GM21576 (cell line): ENCODE measurements around the gene PLXNA4.

Experiments used
- ATAC-seq: cut with Tn5 transposase; IDR thresholded peaks from one replicate; pipeline ENCODE4 v1.9.1; 2021; ENCODE audit warnings: mild to moderate bottlenecking, moderate library complexity; ENCODE audit not compliant: unreplicated experiment

PLXNA4 gene

DNA sequence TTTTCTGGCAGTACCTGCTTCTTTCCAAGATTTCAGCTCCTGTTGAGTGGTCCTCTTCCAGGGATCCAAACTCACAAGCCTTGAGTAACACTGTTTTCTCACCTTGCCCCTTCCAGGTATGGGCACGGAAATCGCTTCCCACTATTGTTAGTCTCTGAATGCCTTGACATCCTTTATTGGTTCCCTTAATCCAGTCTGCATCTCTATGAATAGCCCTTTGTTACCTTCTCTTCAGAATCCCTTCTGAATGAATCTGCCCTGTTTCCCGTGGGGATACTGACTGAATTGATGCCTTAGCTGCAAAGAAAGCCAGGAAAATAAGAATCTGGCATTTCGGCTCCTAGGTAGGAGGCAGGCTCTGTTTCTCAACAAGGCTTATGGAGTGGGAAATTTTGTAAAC is 467.7 kb downstream of the PLXNA4 start:
- ATAC-seq, result no peak

DNA sequence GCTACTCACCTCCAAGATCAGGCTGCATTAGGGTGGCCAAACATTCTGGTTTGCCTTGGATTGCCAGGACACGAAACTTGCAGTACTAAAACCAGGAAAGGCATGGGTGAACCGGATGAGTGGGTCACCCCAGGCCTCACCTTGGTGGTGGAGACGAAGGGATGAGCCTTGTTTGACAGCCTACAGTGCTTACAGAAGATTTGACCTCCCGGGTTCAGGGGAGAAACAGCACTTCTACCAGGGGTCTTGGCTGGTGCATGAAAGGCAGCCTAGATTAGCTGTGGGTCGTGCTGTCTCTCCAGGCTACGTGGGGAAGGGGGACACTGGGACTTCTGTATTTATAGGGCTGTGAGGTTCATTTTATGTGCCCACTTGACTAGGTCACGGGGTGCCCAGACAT is 469.8 kb downstream of the PLXNA4 start:
- no peak for ATAC-seq

DNA sequence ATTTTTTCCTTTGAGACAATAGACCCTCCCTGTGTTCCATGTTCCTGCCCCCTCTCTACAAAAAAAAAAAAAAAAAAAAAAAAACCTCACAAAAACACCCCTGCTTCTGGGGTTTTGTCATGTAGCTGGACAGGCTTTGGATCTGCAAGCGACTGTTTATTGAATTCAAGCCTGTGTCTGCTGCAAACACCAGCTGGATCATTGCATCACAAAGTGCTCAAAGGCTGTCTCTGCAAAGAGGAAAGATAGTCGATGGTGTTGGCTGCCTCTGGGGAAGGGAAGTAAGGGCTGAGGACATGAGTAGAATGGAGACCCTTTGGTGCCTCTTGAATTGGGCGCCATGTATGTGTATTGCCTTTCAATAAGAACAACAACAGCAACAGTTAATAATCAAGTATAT is 471.2 kb downstream of the PLXNA4 start:
- no peak for ATAC-seq

DNA sequence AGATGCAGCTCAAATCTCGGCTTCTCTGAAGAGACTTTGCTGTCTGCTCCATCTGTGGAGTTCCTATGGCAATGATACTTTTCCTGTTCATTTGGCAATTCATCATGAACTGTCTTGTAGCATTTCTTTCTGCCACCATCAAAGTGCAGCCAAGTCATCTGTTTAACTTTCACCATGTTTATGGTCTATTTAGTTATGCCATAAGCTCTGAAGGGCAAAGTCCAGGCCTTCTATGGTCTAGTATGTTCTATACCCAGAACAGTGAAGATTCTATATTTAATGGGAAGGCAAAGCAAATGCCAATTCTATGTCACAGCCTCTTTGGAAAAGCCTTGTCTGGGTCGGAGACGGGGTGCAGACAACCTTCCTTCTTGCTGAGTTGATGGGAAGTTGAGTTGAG is 472.6 kb downstream of the PLXNA4 start:
- ATAC-seq, result no peak

DNA sequence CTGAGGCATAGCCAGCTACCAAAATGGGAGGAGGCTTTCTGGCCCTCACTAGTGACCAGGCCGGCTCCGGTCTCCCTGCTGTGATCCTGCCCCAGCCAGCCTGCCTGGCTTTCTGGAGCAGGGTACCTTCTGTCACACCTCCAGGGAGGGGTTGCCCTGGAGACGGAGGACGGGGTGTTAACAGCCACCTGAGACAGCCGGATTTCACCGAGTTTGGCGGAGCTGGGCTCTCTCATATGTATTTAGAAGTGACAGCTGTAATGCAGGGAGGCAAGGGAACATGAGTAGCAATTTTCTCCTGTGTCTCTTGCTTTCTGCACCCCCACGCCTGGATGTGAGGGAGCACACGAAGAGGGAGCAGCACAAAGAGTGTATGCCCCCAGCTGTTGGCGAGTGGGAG is 473.3 kb downstream of the PLXNA4 start:
- no peak for ATAC-seq

DNA sequence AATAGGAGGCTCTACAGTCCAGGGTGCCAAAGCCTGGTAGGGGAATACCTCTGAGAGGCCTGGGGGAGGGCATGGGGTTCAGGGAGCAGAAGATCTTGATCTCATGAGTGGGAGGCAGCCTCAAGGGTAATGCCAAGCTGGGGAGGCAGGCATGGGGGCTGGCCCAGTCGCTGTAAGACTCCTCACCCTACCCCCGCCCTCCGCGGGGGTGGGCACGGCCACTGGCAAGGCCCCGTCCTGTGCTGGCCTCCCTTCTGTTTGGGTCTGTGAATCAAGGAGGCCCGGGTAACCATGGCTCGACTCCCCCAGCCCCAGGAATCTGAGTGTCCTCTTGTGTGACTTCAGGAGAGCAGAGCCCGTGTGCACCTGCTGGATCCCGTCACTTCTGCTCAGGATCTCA is 473.9 kb downstream of the PLXNA4 start:
- no peak for ATAC-seq

DNA sequence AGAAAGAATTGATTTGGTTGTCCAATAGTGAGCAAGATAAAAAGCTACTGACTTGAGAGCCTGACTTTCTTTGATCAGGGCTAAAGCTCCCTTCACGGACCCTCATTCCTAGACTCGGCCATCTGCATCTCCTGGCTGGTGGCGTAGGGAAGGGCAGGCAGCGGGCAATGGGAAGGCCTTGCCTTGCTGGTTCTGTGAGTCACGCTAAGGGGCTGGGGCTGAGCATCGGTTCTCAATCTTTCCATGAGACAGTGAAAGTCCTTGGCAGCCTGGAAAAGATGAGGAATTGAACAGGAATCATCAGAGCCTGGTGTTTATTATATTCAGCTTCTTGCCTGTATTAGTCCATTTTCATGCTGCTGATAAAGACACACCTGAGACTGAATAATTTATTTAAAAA is 475.3 kb downstream of the PLXNA4 start:
- ATAC-seq, result no peak

DNA sequence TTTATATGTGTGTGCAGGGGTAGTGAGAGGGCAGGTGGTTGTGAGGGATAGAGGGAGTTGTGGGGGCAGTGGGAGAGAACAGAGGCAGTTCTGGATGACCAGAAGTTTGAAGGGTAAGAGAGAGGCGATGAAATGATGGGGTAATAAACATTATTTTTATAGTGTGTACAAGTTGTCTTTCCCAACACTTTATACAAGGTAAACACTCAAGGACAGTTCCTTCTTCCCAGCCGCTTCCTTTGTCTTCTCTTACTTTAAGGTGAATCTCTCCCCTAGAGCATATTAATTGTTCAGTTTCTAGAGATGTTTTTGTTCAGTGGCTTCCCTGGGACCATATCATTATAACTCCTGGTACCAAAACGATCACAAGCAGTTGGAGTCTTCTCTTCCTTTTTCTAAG is 475.8 kb downstream of the PLXNA4 start:
- no peak for ATAC-seq

DNA sequence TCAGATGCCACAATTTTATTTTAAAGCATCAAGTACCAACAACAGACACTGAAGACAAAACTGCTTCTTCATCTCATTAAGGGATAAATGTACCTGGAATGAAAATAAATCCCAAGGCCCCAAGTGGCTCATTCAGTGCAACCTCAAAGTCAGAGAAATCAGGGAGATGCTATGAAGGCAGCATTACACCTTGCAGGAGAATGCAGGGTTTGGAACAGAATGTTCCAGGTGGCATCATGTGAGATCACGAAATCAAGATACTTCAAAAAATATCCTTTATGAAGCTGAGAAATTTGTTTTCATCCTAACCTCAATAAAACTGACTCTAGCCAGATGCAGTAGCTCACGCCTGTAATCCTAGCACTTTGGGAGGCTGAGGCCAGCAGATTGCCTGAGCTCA is 477.1 kb downstream of the PLXNA4 start:
- ATAC-seq, result no peak

DNA sequence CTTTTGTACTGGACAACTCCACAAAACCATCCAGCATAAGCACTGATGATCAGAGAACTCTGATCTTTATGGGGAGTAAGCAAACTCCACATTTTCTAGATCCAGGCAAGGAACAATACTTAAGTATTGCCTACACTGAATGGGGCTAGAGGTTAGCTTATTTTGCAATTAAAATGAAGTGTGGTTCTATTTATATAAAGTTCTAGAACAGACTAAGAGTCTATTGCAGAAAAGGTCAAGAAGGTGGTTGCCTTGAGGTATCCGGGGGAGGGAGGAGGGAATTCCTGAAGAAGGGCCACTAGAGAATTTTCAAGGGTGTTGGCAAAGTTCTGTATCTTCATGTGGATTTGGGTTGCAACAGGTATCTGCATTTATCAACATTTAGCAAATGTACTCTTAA is 477.9 kb downstream of the PLXNA4 start:
- no peak for ATAC-seq

DNA sequence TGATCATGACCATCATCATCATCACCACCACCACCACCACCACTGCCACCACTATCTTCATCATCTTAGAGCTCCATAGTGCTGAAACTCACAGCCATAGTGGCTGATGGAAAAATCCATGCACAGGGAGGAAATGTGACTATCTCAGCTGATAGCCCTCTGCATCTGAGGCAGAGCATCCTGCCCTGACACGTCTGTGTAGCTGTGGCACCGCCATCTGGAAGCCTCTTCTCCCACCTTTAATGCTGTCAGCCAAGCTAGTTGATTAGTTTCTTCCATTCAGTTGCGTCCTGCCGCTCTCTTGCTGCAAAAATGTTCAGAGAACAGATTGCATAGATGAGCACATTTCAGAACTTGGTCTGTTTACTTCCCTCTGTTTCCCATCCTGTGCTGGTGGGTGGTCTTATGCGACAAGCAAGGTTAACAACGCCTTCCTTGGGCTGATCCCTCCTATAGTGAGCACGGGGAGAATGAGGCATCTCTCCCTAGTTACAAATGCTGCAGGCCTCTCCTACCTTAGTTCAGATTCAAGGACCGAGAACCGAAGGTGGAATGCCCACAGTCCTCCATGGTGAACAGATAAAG is 478.6 kb downstream of the PLXNA4 start:
- ATAC-seq, result no peak

DNA sequence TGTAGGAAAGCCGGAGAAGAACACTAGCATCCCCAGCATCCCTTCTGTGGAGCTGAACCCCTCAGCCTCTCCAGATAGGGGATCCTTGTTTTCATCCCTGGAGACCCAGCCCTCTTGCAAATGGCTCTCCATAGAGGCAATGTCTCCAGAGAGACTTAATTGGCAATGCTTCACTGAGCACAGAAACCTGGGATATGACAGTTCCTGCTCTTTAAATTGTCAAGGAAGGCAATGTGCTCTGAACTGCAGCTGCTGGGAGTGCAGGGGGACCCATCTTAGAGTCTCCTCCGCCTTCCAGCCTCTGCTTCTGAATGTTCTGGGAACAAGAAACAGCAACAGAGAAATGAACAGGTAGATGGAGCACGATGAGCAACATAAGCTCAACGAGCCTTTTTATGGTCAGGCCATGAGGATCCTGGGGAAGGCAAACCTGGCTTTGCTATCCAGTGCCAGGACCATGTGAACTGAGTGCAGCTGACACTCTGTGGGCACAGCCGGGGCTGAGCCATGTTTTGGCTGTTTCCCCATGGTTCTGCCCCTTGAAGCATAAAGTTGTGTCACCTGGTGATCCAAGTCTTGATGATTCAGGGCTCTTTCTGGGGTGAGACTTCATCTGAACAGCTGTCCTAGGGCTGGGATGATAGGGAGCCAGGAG is 481.0 kb downstream of the PLXNA4 start:
- no peak for ATAC-seq

DNA sequence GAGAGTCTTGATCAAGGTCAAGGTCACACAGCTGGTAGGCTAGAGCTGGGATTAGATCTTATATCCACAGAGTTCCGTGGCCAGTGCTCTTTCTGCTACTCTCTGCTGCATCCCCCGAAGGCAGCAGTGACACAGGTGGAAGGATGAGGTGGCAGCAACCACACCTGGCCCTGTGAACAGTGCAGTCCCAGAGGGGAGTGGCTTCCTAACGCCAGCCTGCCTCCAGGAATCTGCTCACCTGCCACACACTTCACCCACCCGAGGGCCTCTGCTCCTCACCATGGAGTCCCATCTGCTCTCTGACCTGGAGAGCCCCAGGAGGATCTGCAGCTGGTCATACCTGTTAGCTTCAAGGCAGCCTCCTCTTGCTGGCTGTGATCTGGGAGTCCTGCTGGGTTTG is 484.2 kb downstream of the PLXNA4 start:
- ATAC-seq, result no peak

DNA sequence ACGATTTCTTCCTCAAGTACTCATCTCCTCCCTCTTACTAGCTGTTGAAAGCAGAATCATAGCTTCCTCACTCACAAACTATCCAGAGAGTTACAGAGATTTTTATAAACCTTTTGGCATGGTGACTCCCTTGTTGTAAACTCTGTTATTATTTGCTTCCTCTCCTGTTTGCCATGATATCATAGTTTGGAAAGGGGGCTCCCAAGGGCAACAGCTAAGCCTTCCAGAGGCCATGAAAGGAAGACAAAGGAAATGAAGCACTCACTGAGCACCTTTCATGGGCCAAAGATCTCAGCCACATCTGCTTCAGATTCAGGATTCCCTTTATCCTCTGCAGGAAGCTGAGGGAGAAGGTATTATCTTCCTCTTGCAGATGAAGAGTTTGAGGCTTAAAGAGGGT is 484.6 kb downstream of the PLXNA4 start:
- ATAC-seq, result no peak

DNA sequence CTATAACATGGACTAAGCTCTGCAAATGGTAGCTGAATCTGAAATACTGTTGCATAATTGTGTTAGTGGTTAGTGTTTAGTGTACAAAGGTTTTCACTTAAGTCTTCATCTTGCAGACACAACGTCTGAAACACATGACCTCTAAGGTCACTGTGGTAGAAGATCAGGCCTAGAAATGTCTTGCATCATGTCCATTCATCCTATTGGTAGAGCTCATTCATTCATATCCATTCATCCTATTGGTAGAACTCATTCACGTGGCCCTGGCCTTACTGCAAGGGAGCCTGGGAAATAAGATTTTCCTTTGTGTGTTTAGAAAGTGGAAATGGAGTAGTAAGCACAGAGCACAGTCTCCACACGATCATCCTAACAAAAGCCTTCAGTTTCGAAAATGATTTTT is 485.8 kb downstream of the PLXNA4 start:
- no peak for ATAC-seq

DNA sequence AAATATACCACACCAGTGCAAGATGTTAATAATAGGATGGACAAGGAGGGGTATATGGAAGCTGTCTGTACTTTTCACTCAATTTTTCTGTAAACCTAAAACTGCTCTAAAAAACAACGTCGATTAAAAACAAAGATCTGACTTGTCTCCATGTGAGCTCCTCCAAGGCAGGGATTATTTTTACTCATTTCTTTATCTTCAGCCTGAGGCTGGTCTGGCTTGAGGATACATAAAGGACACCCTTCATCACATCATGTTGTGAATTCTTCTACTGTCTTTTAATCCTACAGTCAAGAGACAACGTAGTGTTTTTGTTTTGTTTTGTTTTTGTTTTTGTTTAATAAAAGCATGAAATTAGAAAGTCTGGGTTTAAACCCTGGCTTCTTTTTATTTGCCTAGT is 486.9 kb downstream of the PLXNA4 start:
- ATAC-seq, result no peak

DNA sequence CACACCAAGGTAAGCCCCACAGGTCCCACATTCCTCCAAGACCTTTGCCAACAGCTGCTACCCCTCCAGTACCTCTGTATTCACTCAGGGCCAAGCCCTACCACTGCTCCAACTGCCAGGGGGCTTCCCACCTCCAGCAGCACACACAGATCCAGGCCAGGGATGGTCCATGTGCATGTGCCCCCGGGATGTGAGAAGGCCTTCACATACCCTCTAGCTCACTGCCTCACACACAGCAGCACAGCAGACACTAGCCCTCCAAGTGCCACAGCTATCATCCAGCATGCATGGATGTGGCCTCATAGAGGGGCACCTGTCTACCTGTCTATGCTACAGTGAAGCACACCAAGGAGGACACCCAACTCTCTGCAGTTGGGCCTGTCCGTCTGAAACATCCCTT is 488.8 kb downstream of the PLXNA4 start:
- no peak for ATAC-seq

DNA sequence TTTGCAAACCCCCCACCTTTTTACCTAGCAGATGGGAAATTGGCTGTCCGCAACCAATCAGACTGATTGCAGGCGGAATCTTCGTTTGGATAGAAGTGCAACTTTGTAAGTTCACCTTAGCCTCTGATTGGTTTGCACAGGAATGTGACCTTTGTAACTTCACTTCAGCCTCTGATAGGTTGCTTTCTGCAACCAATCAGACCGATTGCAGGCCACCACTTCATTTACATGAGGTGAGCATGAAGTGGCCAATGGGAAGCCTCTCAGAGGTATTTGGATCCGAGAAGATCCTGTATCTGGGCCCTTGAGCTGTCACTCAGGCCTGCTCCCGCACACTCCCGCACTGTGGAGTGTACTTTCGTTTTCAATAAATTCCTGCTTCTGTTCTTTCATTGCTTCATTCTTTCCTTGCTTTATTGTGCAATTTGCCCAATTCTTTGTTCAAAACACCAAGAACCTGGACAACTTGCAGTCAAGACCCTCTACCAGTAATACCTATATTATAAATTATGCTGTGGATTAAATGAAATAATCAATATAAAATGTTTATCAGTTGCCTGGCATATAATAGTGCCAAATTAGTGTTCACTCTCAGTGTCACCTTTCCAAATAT is 491.4 kb downstream of the PLXNA4 start:
- ATAC-seq, result no peak

DNA sequence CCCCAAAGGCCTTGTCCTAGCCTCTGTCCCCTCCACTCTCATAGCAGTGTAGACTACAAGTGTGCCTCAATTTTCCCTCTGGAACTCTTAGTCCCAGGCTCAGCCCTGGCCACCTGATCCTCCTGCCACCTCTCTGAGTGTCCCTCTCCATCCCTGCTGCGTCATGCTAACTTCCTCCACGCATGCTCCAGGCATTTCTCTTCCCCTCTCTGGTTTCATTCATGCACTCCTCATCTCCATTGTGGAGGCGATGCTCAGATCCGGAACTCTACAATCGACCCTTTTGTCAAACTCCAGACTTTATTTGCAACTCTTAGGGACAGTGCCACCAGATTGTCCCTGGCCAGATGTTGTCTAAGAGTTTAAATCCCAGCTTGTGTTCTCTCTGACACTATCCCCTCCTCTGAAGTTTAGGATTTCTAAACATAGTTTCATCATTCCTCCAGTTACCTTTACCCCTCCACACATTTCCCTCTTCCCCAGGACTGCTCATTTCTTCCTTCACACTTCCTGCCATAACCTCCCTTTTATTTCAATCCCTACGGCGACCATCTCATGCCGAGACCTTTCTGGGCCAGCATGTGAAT is 492.6 kb downstream of the PLXNA4 start:
- ATAC-seq, result no peak

DNA sequence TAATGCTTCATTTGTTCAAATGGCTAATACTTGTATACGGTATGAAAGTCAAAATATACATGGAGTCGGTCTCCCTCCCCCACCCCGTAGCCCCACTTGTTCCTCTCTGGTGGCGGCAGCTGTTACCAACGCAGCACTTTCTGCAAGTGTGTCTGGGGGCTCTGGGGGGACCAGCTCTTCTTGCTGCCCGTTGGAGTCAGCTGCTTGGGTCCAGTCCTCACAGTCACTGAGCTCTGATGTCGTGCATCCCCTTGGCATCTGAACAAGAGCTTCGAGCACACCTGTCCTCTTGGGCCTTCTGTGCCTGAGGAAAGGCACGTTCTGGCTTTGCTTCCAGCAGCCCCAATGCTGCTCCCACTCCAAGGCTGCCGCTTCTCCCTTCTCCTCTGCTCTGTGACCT is 493.1 kb downstream of the PLXNA4 start:
- ATAC-seq, result no peak

DNA sequence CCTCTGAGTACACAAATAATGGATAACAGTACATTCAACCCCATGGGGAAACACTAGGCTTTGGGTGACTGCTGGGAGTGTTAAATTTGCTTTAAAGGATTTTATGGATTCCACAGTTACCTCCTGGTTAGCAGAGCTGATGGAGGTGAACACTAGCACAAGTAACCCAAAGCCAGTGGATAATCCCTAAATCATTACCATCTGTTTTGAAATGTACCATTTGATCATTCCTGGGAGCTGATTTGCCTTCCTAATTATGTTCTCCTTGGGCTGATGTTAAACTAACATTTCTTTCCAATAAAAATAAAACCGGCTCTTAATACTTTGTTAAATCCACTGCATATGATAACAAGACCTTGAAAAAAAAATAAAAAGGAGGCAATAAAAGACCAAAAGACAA is 493.9 kb downstream of the PLXNA4 start:
- ATAC-seq, result no peak

DNA sequence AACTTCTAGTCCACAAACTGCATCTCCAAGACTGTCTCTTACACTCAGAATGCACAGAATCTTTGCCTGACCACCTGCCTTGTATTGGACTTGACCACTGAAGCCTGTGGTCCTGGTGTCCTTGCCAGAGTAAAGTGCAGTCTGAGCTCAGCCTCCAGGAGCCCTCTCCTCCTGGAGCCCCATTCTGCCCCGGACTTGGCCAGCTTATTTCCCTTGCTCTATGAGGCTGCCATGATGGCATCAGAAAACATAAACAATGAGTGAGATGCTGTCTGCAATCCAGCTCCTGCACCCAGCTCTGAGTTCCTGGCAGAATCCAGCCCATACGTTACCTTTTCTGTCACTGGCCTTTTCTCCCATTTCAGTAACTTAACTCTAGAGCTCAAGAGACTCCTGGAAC is 494.6 kb downstream of the PLXNA4 start:
- ATAC-seq, result no peak
